Measurements from ENCODE around the gene MRPL18.

GRCh38 chr6:159833556-159833955 is 43.3 kb downstream of the MRPL18 start:
- no peak for TF ChIP-seq CTCF (IDR thresholded peaks at IDR 0.05; ENCODE audit: insufficient read depth, low read depth, low read length)
- no peak for TF ChIP-seq EZH2 (IDR thresholded peaks at IDR 0.05; ENCODE audit: insufficient read depth, low read length)

Measured in astrocyte (in vitro differentiated cells and primary cell).